Osteoblast (primary cell): ENCODE measurements around the gene RNLS. TPM values are rescaled to one million over a fixed set of nuclear protein-coding genes. Genes with fewer than 3 reads are reported as not detected.
A peak's percentile ranks its signal among the peaks of the same experiment; 100 is the strongest.

ENCODE experiments used
- DNase-seq: peaks from one replicate; pipeline ENCODE4 v3.0.0; 2011; ENCODE audit warnings: low spot score, mixed read lengths; ENCODE audit not compliant: insufficient read length; ENCODE audit errors: missing footprints
- H2AFZ ChIP-seq: 2 replicates; pipeline ENCODE4 v1.6.0; 2011; ENCODE audit warnings: mild to moderate bottlenecking, low read length
- H3K27ac ChIP-seq: 2 replicates; pipeline ENCODE4 v1.5.1; 2011; ENCODE audit warnings: mild to moderate bottlenecking, low read depth, low read length, moderate library complexity
- H3K27me3 ChIP-seq: 2 replicates; pipeline ENCODE4 v1.6.0; 2012; ENCODE audit warnings: mild to moderate bottlenecking, control low read depth, inconsistent platforms, low read length, moderate library complexity; ENCODE audit not compliant: insufficient read depth
- H3K36me3 ChIP-seq: 2 replicates; pipeline ENCODE4 v1.5.1; 2011; ENCODE audit warnings: mild to moderate bottlenecking, low read length, control low read depth, moderate library complexity; ENCODE audit not compliant: insufficient read depth
- H3K4me1 ChIP-seq: 2 replicates; pipeline ENCODE4 v1.5.1; 2011; ENCODE audit warnings: mild to moderate bottlenecking, low read length, control low read depth, moderate library complexity; ENCODE audit not compliant: insufficient read depth
- H3K4me2 ChIP-seq: 2 replicates; pipeline ENCODE4 v1.6.0; 2011; ENCODE audit warnings: mild to moderate bottlenecking, low read length; ENCODE audit not compliant: insufficient read depth
- H3K4me3 ChIP-seq: fragments of 200-600 bp; sonication (generic); 3 replicates; pipeline ENCODE4 v1.5.1; 2012; ENCODE audit warnings: mild to moderate bottlenecking, low read length, inconsistent platforms; ENCODE audit not compliant: insufficient read depth
- H3K79me2 ChIP-seq: 2 replicates; pipeline ENCODE4 v1.6.0; 2012; ENCODE audit warnings: mild to moderate bottlenecking, low read length, control low read depth, inconsistent platforms; ENCODE audit not compliant: insufficient read depth
- H3K9me3 ChIP-seq: 2 replicates; pipeline ENCODE4 v1.5.1; 2011; ENCODE audit warnings: low read depth, low read length, control low read depth
- H4K20me1 ChIP-seq: 2 replicates; pipeline ENCODE4 v1.6.0; 2012; ENCODE audit warnings: mild to moderate bottlenecking, low read length, control low read depth; ENCODE audit not compliant: insufficient read depth
- CTCF ChIP-seq: IDR thresholded peaks from 2 replicates; pipeline ENCODE4 v1.5.1; 2011; ENCODE audit warnings: mild to moderate bottlenecking, low read depth, low read length, moderate library complexity; ENCODE audit errors: extremely low read depth
- total RNA-seq: library from RNA; depleted of rRNA; stranded (reverse); fragments of >200 nt; gene quantifications from 2 replicates; pipeline ENCODE4 v1.2.3, GENCODE V29; 2012

Gene RNLS
- total RNA-seq, 1 donor = 22.4 TPM

GRCh38 chr10:88386204-88386788 lies 196.8 kb downstream of the RNLS start:
- Histone ChIP-seq H2AFZ (peak overlapping the region; percentile 48), H3K4me2 (peak overlapping the region; percentile 71)
- TF ChIP-seq CTCF = no peak

DNA sequence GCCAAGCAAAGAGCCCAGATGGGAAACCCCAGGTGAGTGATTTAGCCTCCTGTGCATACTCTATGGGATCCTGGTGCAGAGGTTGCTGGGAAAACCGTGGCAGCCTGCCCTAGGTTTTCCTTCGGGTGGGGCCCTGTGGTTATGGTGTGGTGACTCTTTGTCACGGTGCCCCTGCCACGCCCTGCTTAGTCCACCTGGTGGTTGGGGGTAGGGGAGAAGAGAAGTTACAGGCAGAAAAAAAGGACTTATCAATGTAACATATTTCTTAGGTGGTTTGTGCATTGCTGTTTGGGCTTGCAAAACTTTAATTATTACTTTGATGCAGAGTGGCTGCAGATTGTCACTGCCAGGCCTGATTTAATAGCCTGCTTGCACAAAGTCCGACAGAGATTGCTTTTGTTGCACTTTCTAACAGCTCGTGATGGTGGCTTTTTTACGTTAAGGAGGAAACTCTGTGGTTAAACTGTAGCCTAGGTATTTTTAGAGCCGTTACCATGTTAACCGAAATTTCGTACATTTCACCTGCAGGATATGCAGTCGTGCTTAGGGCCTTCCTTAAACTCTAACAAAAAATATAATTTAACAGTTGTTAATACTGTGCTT lies 197.4 kb downstream of the RNLS start:
- Histone ChIP-seq H3K27ac (no peak overlapping the region), H3K4me2 (peak overlapping the region; percentile 71), H3K4me1 (peaks cover 24% of the 10 kb centered on the region), H3K4me3 (no peak overlapping the region), H4K20me1 (no peaks in the 10 kb centered on the region), H3K27me3 (no peaks in the 10 kb centered on the region), H3K79me2 (no peaks in the 10 kb centered on the region), H2AFZ (no peak overlapping the region), H3K36me3 (no peaks in the 10 kb centered on the region), H3K9me3 (no peaks in the 10 kb centered on the region)
- DNase-seq = no peak
- TF ChIP-seq CTCF = no peak

More at GRCh38 chr10:88386204-88386788, 196.8 kb downstream of the RNLS start:
- no peaks in the 10 kb centered on the region for H3K36me3 ChIP-seq
- H3K4me1 ChIP-seq = peaks cover 24% of the 10 kb centered on the region
- H3K27ac ChIP-seq = peak overlapping the region; percentile 30
- no peaks in the 10 kb centered on the region for H3K9me3 ChIP-seq
- no peaks in the 10 kb centered on the region for H3K79me2 ChIP-seq
- H4K20me1 ChIP-seq = no peaks in the 10 kb centered on the region
- peak overlapping the region; percentile 61 for H3K4me3 ChIP-seq
- no peak for DNase-seq
- H3K27me3 ChIP-seq = no peaks in the 10 kb centered on the region

GRCh38 chr10:88383276-88383675 lies 199.8 kb downstream of the RNLS start:
- no peak for TF ChIP-seq CTCF
- H3K36me3 ChIP-seq = no peaks in the 10 kb centered on the region
- H3K4me1 ChIP-seq = peaks cover 31% of the 10 kb centered on the region
- no peak overlapping the region for H3K4me3 ChIP-seq
- H3K4me2 ChIP-seq = no peak overlapping the region
- H3K9me3 ChIP-seq = no peaks in the 10 kb centered on the region
- no peak overlapping the region for H3K27ac ChIP-seq
- H2AFZ ChIP-seq = no peak overlapping the region
- no peaks in the 10 kb centered on the region for H4K20me1 ChIP-seq
- no peaks in the 10 kb centered on the region for H3K27me3 ChIP-seq
- DNase-seq = no peak
- H3K79me2 ChIP-seq = no peaks in the 10 kb centered on the region

GRCh38 chr10:88382699-88383098 lies 200.4 kb downstream of the RNLS start:
- no peaks in the 10 kb centered on the region for H3K9me3 ChIP-seq
- H3K36me3 ChIP-seq = no peaks in the 10 kb centered on the region

More at GRCh38 chr10:88382699-88383098, 200.4 kb downstream of the RNLS start:
- no peak overlapping the region for H2AFZ ChIP-seq
- peaks cover 31% of the 10 kb centered on the region for H3K4me1 ChIP-seq
- H4K20me1 ChIP-seq = no peaks in the 10 kb centered on the region
- no peak for DNase-seq
- no peak overlapping the region for H3K4me3 ChIP-seq
- no peaks in the 10 kb centered on the region for H3K79me2 ChIP-seq
- no peaks in the 10 kb centered on the region for H3K27me3 ChIP-seq
- H3K4me2 ChIP-seq = no peak overlapping the region
- no peak overlapping the region for H3K27ac ChIP-seq
- no peak for TF ChIP-seq CTCF
